GM12875 (cell line): ENCODE results near the gene SLC22A23.

ENCODE experiments used
- H3K4me3 ChIP-seq: one replicate; pipeline ENCODE4 v1.5.1; 2011; ENCODE audit warnings: low read depth, low read length, control low read depth
- CTCF ChIP-seq: IDR thresholded peaks from 2 replicates; pipeline ENCODE4 v1.5.1; 2011; ENCODE audit warnings: low read depth, mild to moderate bottlenecking, control low read depth, inconsistent platforms, low read length, moderate library complexity, borderline replicate concordance; ENCODE audit not compliant: insufficient read depth

Gene SLC22A23

GRCh38 chr6:3318821-3319540, 137.9 kb downstream of the SLC22A23 start:
- TF ChIP-seq CTCF = no peak

GRCh38 chr6:3318226-3318625, 138.6 kb downstream of the SLC22A23 start:
- no peak overlapping the region for H3K4me3 ChIP-seq
- no peak for TF ChIP-seq CTCF

More at GRCh38 chr6:3318821-3319540, 137.9 kb downstream of the SLC22A23 start:
- H3K4me3 ChIP-seq = no peak overlapping the region

- no peak for TF ChIP-seq CTCF
- H3K4me3 ChIP-seq = no peak overlapping the region
These were observed 139.1 kb downstream of the SLC22A23 start for GRCh38 chr6:3317741-3318211.

DNA sequence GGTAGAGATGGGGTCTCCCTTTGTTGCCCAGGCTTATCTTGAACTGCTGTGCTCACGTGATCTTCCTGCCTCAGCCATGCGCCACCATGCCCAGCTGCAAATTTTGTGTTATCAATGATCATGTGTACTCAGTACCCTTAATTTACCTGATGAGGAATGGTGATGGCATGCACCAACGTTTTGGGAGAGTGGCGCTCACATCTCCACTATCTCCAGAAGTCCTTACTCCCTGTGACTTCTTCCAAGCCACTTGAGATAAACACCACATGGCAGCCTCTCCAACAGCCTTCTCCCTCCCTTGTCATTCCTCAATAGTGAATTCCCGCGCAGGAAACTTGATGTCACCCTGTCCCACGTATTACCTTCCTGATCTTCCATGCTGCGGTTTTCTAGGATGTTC, 140.0 kb downstream of the SLC22A23 start:
- no peak overlapping the region for H3K4me3 ChIP-seq
- TF ChIP-seq CTCF = no peak

DNA sequence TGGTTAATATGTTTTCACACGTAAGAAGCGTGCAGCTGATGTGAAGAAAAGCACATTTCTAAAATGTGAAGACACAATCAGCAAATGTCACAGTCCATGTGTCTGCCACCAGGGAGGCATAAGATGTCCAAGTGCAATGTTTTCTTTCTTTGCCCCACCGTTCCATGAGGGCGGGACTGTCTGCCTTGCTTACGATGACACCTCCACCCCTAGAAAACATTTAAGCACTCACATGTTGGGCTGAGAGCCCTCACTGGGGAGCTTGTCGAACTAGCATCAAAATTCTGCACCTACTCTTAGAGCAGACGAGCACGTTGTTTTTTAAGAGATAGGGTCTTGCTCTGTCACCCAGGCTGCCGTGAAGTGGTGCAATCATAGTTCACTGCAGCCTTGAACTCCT, 140.5 kb downstream of the SLC22A23 start:
- no peak for TF ChIP-seq CTCF
- H3K4me3 ChIP-seq = no peak overlapping the region

GRCh38 chr6:3315841-3316240, 141.0 kb downstream of the SLC22A23 start:
- H3K4me3 ChIP-seq = no peak overlapping the region
- no peak for TF ChIP-seq CTCF
